Measurements from ENCODE around the gene SV2A.
"Not testable (repeated sequence)": the region's sequence is repeated elsewhere in the genome, so short reads cannot be mapped to it uniquely, and the experiment has no call there.

Gene SV2A

GRCh38 chr1:149877211-149877946, 40.3 kb downstream of the SV2A start:
- no peak overlapping the region for H3K4me2 ChIP-seq (ENCODE audit: low read length)
- no peak overlapping the region for H3K14ac ChIP-seq (ENCODE audit: low read length)
- no peak for DNase-seq
- no peak overlapping the region for H2AFZ ChIP-seq (ENCODE audit: insufficient read depth, low read length, poor library complexity)
- H3K4ac ChIP-seq (ENCODE audit: low read depth, low read length): no peak overlapping the region
- H3K27ac ChIP-seq (ENCODE audit: low read depth, low read length): no peak overlapping the region
- no peak overlapping the region for H2BK120ac ChIP-seq (ENCODE audit: insufficient read depth, low read length, poor library complexity)
- H3K18ac ChIP-seq (ENCODE audit: low read length): no peak overlapping the region
- no peaks in the 10 kb centered on the region for H3K79me2 ChIP-seq (ENCODE audit: control insufficient read depth, insufficient read depth, low read length, poor library complexity)
- no CpG with 5 or more reads among the region's 7 CpGs for WGBS (ENCODE audit: extremely low coverage, insufficient coverage, insufficient read length)
- H3K36me3 ChIP-seq (ENCODE audit: control insufficient read depth in 1 of 2, insufficient read depth in 2 of 2, low read length in 2 of 2): no peaks in the 10 kb centered on the region
- no peak overlapping the region for H3K4me3 ChIP-seq (ENCODE audit: low read depth, low read length)
- H3K4me1 ChIP-seq (ENCODE audit: control insufficient read depth in 1 of 2, insufficient read depth in 2 of 2, low read length in 2 of 2): no peaks in the 10 kb centered on the region
- no peaks in the 10 kb centered on the region for H3K9me3 ChIP-seq (ENCODE audit: insufficient read depth, low read depth, low read length)
- H4K12ac ChIP-seq (ENCODE audit: low read depth, low read length): no peak overlapping the region
- H2AK5ac ChIP-seq (ENCODE audit: low read length): no peak overlapping the region
- H3K79me1 ChIP-seq (ENCODE audit: low read length): no peaks in the 10 kb centered on the region
- no peak overlapping the region for H2BK12ac ChIP-seq (ENCODE audit: low read length)
- no peak overlapping the region for H4K8ac ChIP-seq (ENCODE audit: low read depth, low read length)
- H2BK5ac ChIP-seq (ENCODE audit: low read depth, low read length, poor library complexity): no peak overlapping the region
- no peak overlapping the region for H4K91ac ChIP-seq (ENCODE audit: low read depth, low read length)
- no peak overlapping the region for H3K9ac ChIP-seq (ENCODE audit: low read length)
- H3K27me3 ChIP-seq (ENCODE audit: insufficient read depth, low read length): no peaks in the 10 kb centered on the region
- no peak overlapping the region for H3K23ac ChIP-seq (ENCODE audit: low read length)

- H2AFZ ChIP-seq (ENCODE audit: insufficient read depth, low read length, poor library complexity); H4K12ac ChIP-seq (ENCODE audit: low read depth, low read length); H3K79me2 ChIP-seq (ENCODE audit: control insufficient read depth, insufficient read depth, low read length, poor library complexity); H3K4ac ChIP-seq (ENCODE audit: low read depth, low read length); DNase-seq; H3K4me3 ChIP-seq (ENCODE audit: low read depth, low read length); H3K27ac ChIP-seq (ENCODE audit: low read depth, low read length); H3K9ac ChIP-seq (ENCODE audit: low read length); H3K18ac ChIP-seq (ENCODE audit: low read length); H3K4me1 ChIP-seq (ENCODE audit: control insufficient read depth in 1 of 2, insufficient read depth in 2 of 2, low read length in 2 of 2); H3K23ac ChIP-seq (ENCODE audit: low read length); H2BK5ac ChIP-seq (ENCODE audit: low read depth, low read length, poor library complexity); H2BK12ac ChIP-seq (ENCODE audit: low read length); H3K4me2 ChIP-seq (ENCODE audit: low read length); H3K36me3 ChIP-seq (ENCODE audit: control insufficient read depth in 1 of 2, insufficient read depth in 2 of 2, low read length in 2 of 2); H3K27me3 ChIP-seq (ENCODE audit: insufficient read depth, low read length); H4K91ac ChIP-seq (ENCODE audit: low read depth, low read length); H3K9me3 ChIP-seq (ENCODE audit: insufficient read depth, low read depth, low read length); H3K79me1 ChIP-seq (ENCODE audit: low read length); H3K14ac ChIP-seq (ENCODE audit: low read length); H2BK120ac ChIP-seq (ENCODE audit: insufficient read depth, low read length, poor library complexity); H4K8ac ChIP-seq (ENCODE audit: low read depth, low read length); H2AK5ac ChIP-seq (ENCODE audit: low read length): not testable (repeated sequence)
- WGBS (ENCODE audit: extremely low coverage, insufficient coverage, insufficient read length): no CpG with 5 or more reads among the region's 4 CpGs
Measured at GRCh38 chr1:149873060-149873459, 44.6 kb downstream of the SV2A start.

DNA sequence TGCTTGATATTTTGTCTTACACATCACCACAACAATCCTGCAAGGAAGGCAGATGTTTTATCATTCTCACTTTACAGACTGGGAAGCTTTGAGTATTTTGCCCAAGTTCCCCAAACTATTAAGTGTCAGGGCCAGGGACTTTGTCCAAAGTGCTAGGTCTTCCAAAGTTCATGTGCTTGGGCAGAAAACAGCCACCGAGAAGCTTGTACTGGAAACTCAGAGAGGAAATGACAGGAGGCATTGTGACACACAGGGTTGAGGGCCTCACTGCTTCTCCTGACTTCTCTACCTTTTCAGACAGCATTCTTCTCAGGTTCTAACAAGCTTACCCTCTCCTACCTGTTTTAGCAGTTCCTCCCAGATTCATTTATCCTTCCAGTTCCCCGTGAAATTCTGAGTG, 50.8 kb downstream of the SV2A start:
- not testable (repeated sequence) for H3K9ac ChIP-seq (ENCODE audit: low read length); H2AK5ac ChIP-seq (ENCODE audit: low read length); H3K79me2 ChIP-seq (ENCODE audit: control insufficient read depth, insufficient read depth, low read length, poor library complexity); H2BK12ac ChIP-seq (ENCODE audit: low read length); H4K12ac ChIP-seq (ENCODE audit: low read depth, low read length); H3K79me1 ChIP-seq (ENCODE audit: low read length); H3K14ac ChIP-seq (ENCODE audit: low read length); H3K4me2 ChIP-seq (ENCODE audit: low read length); H2AFZ ChIP-seq (ENCODE audit: insufficient read depth, low read length, poor library complexity); H3K23ac ChIP-seq (ENCODE audit: low read length); H2BK120ac ChIP-seq (ENCODE audit: insufficient read depth, low read length, poor library complexity); DNase-seq; H4K8ac ChIP-seq (ENCODE audit: low read depth, low read length); H2BK5ac ChIP-seq (ENCODE audit: low read depth, low read length, poor library complexity); H3K4me3 ChIP-seq (ENCODE audit: low read depth, low read length); H3K18ac ChIP-seq (ENCODE audit: low read length); H3K36me3 ChIP-seq (ENCODE audit: control insufficient read depth in 1 of 2, insufficient read depth in 2 of 2, low read length in 2 of 2); H4K91ac ChIP-seq (ENCODE audit: low read depth, low read length); H3K27ac ChIP-seq (ENCODE audit: low read depth, low read length); H3K9me3 ChIP-seq (ENCODE audit: insufficient read depth, low read depth, low read length); H3K4ac ChIP-seq (ENCODE audit: low read depth, low read length); H3K27me3 ChIP-seq (ENCODE audit: insufficient read depth, low read length); H3K4me1 ChIP-seq (ENCODE audit: control insufficient read depth in 1 of 2, insufficient read depth in 2 of 2, low read length in 2 of 2)
- no CpG with 5 or more reads among the region's 2 CpGs for WGBS (ENCODE audit: extremely low coverage, insufficient coverage, insufficient read length)

DNA sequence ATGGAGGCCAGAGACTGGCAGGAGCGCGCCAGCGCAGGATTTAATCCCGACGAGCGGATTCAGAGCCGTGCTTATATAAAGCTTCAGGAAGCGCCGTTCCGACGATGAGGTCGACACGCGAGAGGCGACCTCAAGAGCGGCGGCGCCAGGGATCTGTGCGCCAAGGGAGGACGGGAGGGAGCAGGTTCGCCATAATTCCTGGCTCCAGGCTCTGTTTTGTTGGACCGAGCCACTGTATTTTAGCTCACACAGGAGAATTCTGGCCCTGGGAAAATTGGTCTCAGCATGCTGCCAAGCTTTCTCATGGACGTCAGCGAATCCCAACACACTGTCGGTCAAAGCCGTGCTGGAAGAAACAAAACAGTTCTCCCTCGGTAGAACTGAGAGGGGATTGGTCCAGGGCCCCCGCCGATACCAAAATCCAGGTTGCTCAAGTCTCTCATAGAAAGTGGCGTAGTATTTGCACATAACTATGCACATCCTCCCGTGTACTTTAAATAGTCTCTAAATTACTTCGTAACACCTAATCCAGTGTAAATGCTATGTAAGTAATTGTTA, 56.1 kb downstream of the SV2A start:
- H3K79me2 ChIP-seq (ENCODE audit: control insufficient read depth, insufficient read depth, low read length, poor library complexity); H2BK120ac ChIP-seq (ENCODE audit: insufficient read depth, low read length, poor library complexity); H3K4ac ChIP-seq (ENCODE audit: low read depth, low read length); H3K4me2 ChIP-seq (ENCODE audit: low read length); H2AK5ac ChIP-seq (ENCODE audit: low read length); H4K8ac ChIP-seq (ENCODE audit: low read depth, low read length); H4K12ac ChIP-seq (ENCODE audit: low read depth, low read length); H4K91ac ChIP-seq (ENCODE audit: low read depth, low read length); H3K9ac ChIP-seq (ENCODE audit: low read length); H3K79me1 ChIP-seq (ENCODE audit: low read length); H3K23ac ChIP-seq (ENCODE audit: low read length); H3K9me3 ChIP-seq (ENCODE audit: insufficient read depth, low read depth, low read length); H3K18ac ChIP-seq (ENCODE audit: low read length); H3K27ac ChIP-seq (ENCODE audit: low read depth, low read length); H3K27me3 ChIP-seq (ENCODE audit: insufficient read depth, low read length); H3K4me3 ChIP-seq (ENCODE audit: low read depth, low read length); H2BK12ac ChIP-seq (ENCODE audit: low read length); H3K36me3 ChIP-seq (ENCODE audit: control insufficient read depth in 1 of 2, insufficient read depth in 2 of 2, low read length in 2 of 2); H3K4me1 ChIP-seq (ENCODE audit: control insufficient read depth in 1 of 2, insufficient read depth in 2 of 2, low read length in 2 of 2); H3K14ac ChIP-seq (ENCODE audit: low read length); H2BK5ac ChIP-seq (ENCODE audit: low read depth, low read length, poor library complexity); H2AFZ ChIP-seq (ENCODE audit: insufficient read depth, low read length, poor library complexity); DNase-seq: not testable (repeated sequence)
- WGBS (ENCODE audit: extremely low coverage, insufficient coverage, insufficient read length): no CpG with 5 or more reads among the region's 32 CpGs
